GM12872 (cell line): ENCODE data around the gene RAD51B.

Source experiments
- TF ChIP-seq, protein P1 (sequence below): IDR thresholded peaks from 3 replicates; pipeline ENCODE4 v1.5.1; 2011; ENCODE audit warnings: low read depth, mild to moderate bottlenecking, low read length, moderate library complexity; ENCODE audit not compliant: insufficient read depth

The RAD51B gene

DNA sequence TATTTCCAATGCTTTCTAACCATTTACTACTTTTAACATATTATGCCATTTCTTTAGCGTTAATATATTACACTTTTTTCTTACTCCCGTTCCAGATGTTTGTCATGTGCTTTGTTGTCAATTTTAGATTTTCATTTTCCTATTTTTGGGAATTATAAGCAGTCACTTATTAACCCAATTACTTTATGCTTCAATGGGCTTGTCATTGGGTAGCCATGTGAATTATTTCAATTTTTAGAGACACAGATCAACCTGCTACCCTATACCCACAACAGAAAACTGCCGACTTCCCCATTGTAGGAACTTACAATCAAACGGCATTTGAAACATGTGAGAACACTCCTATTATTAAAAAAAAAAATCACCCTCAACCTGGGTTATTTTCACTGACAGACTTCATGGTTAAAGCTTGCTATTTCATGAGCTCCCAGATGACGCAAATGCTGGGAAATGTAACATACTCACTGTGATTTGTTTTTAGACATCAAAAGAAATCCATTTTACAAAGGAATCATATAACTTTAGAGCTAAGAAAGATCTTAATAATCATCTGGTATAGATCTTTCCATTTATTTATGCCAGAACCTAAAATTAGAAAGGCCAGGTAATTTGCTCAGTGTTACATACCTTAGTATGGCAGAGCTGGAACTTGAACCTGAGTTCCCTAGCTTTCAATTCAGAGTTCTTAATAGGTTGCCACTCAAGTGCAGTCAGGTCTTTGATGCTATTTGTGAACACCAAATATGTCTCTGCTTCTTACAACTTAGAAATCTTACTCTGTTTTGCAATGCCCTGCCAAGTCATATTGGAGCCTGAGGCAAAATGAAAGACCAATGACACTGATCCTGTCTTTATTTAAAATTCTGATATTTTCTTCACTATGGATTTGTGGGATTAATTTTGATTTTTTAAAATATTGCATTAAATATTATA lies 340.4 kb downstream of the RAD51B start:
- TF ChIP-seq, protein P1, sequence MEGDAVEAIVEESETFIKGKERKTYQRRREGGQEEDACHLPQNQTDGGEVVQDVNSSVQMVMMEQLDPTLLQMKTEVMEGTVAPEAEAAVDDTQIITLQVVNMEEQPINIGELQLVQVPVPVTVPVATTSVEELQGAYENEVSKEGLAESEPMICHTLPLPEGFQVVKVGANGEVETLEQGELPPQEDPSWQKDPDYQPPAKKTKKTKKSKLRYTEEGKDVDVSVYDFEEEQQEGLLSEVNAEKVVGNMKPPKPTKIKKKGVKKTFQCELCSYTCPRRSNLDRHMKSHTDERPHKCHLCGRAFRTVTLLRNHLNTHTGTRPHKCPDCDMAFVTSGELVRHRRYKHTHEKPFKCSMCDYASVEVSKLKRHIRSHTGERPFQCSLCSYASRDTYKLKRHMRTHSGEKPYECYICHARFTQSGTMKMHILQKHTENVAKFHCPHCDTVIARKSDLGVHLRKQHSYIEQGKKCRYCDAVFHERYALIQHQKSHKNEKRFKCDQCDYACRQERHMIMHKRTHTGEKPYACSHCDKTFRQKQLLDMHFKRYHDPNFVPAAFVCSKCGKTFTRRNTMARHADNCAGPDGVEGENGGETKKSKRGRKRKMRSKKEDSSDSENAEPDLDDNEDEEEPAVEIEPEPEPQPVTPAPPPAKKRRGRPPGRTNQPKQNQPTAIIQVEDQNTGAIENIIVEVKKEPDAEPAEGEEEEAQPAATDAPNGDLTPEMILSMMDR: no peak

DNA sequence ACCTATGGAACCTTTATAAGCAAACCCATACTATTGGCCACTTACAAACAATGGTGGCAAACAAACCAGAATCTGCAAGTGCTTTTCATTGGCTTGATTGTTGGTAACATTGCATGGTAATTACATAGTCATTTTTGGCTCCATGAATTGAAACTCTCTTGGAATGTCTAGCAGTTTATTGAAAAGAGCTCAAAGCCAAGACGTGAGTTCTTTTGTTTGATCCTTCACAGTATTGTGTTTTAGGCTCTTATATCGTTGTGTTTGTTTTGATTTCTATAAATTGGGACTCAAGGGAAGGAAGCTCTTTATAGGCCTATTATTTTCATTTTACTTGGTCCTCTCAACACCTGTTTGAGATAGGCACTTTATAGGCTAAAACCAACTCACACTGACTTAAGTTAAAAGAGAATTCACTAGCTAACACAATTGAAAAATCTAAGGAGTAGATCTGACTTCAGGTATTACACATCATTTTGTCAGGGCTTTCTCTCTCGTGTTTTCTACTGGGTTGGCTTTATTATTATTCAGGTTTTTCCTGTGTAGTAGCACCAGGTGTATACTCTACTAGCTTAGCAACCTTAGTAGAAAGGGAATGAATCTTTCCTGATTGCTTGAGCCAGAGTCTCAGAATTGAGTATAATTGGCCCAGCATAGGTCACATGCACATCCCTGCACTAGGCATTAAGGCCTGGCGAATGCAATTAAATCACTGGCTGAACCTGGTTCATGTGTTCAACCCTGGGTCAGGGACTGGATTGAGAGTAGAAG lies 341.4 kb downstream of the RAD51B start:
- TF ChIP-seq, protein P1: no peak

DNA sequence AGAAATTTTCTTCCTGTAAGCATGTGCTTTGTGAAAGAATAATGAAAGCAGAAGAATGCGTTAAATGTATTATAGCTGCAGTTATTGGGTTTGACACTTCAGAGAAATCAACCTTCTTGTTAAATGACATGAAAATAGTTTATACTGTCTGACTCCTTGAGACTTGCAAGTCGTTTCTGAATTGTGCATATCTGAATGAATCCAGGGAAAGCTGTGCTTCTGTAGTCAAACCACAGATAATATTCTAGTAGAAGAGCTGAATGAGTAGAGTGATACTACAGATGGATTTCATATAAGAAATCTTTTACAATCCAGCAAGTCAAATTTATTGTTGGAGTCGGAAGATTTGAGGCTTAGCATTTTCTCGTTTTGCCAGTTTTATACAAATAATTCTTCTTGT lies 343.3 kb downstream of the RAD51B start:
- TF ChIP-seq, protein P1: no peak

DNA sequence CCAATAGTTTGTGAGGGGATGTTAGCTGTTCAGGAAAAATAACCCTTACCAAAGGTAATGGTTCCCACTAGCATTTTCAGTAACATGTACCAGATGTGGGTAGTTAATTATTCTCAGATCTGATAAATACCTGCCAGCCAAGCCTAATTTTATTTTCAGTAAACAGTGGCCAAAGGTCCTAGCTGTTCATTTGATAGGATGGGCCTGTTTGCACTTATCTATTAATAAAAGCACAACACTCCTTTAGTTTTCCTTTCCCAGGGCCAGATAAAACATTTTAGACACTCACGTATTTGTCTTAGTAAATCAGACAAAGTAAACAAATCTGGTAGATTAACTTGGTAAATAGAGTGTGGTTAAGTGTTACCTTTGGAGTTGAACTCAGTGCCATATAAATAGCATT lies 345.1 kb downstream of the RAD51B start:
- TF ChIP-seq, protein P1: no peak

DNA sequence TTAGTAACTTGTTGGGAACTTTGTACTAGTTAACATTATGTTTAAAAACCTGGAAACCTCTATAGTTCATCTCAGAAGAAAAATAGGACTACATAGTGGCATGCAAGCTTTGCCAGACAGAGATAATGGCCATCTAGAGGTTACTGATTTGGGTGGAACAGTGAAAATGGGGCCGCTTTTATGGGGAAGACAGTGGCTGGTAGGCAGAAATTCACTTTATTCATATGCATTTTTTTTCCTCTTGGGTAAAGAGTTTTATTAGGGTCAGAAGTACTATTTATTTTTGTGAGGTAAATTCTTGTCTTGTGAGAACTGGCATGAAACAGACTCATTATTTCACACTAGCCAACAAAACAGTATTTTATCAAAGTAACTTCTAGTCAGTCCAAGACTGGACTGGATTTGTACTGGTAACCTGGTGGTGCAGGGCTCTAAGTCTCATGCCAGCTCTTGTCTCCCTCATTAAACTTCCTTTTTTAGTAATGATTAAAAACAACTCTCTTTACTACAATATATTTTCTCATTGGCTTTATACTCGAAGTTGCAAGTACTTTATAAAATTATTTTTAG lies 345.8 kb downstream of the RAD51B start:
- TF ChIP-seq, protein P1: no peak

DNA sequence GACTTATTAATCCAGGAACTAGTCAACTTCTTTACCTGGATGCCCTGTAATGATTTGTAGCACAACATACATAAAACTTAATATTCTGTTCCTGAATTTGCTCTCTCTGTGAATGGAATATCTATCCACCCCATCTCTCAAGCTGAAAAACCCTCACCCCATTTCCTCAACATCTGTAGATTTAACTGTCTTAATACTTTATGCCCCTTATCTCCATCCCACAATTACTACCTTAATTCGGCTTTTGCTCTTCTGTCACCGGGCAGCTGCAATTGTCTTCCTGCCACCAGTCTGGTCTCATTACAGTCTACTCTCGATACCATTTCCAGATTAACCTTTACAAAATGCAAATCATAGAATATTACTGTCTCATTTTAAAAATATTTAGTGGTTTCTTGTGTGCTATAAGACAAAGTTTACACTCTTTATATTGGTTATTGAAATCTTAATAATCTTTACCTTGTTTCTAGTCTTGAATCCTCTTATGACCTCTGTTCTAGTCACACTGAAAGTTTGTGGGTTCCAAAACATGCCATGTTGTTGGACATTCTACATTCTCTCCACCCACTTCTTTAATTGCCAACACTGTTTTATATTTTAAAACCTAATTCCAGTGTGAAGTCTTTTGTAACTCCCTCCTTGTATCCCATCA lies 347.3 kb downstream of the RAD51B start:
- TF ChIP-seq, protein P1: no peak
